IPS-20b (cell line): ENCODE results near the gene DHRS9.

ENCODE experiments used
- H3K27ac ChIP-seq: one replicate; pipeline ENCODE4 v1.5.1; 2013; ENCODE audit warnings: low read length
- H3K27me3 ChIP-seq: 2 replicates; pipeline ENCODE4 v1.6.1; 2013; ENCODE audit warnings: mild to moderate bottlenecking, low read length, inconsistent platforms; ENCODE audit not compliant: insufficient read depth
- H3K36me3 ChIP-seq: 2 replicates; pipeline ENCODE4 v1.6.1; 2013; ENCODE audit warnings: low read depth, mild to moderate bottlenecking, inconsistent platforms, low read length, moderate library complexity; ENCODE audit not compliant: insufficient read depth
- H3K4me1 ChIP-seq: 2 replicates; pipeline ENCODE4 v1.6.1; 2013; ENCODE audit warnings: mild to moderate bottlenecking, control low read depth, inconsistent platforms, low read length, moderate library complexity; ENCODE audit not compliant: insufficient read depth
- H3K4me3 ChIP-seq: 2 replicates; pipeline ENCODE4 v1.5.1; 2013; ENCODE audit warnings: mild to moderate bottlenecking, low read length, inconsistent platforms
- H3K9ac ChIP-seq: 2 replicates; pipeline ENCODE4 v1.6.1; 2013; ENCODE audit warnings: low read depth, mild to moderate bottlenecking, inconsistent platforms, low read length, moderate library complexity
- H3K9me3 ChIP-seq: 2 replicates; pipeline ENCODE4 v1.6.1; 2013; ENCODE audit warnings: mild to moderate bottlenecking, low read depth, low read length, inconsistent platforms; ENCODE audit not compliant: insufficient read depth

DHRS9 gene

DNA sequence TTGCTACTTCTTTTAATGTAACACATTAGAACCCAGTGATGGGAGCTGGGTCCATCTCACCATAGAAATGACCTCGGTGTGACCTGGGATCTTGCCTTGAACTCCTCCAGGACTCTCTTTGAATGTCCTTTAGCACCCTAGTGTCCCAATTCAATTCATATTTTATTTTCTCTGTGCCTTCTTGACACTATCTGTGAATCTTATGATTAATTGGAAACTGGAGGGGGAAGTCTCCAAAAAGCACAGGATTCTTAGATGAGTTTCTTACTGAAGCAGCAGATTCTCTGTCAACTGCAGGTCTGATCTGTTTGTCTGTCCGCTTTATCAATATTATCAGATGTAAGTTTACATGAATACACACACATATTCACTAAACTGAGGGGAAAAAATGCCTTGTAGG lies 470 bp downstream of the DHRS9 start:
- Histone ChIP-seq H3K9ac (no peak overlapping the region), H3K27me3 (no peaks in the 10 kb centered on the region), H3K4me3 (no peak overlapping the region), H3K27ac (no peak overlapping the region), H3K9me3 (no peaks in the 10 kb centered on the region), H3K4me1 (no peaks in the 10 kb centered on the region), H3K36me3 (no peaks in the 10 kb centered on the region)

GRCh38 chr2:169071455-169071854 lies 2.1 kb downstream of the DHRS9 start:
- Histone ChIP-seq H3K27ac (no peak overlapping the region), H3K4me1 (no peaks in the 10 kb centered on the region), H3K36me3 (no peaks in the 10 kb centered on the region), H3K4me3 (no peak overlapping the region), H3K27me3 (no peaks in the 10 kb centered on the region), H3K9me3 (no peaks in the 10 kb centered on the region), H3K9ac (no peak overlapping the region)

- Histone ChIP-seq H3K9ac (no peak overlapping the region), H3K4me3 (no peak overlapping the region), H3K27me3 (no peaks in the 10 kb centered on the region), H3K27ac (no peak overlapping the region), H3K36me3 (no peaks in the 10 kb centered on the region), H3K4me1 (no peaks in the 10 kb centered on the region), H3K9me3 (no peaks in the 10 kb centered on the region)
Measured at GRCh38 chr2:169072163-169072925, 3.0 kb downstream of the DHRS9 start.

DNA sequence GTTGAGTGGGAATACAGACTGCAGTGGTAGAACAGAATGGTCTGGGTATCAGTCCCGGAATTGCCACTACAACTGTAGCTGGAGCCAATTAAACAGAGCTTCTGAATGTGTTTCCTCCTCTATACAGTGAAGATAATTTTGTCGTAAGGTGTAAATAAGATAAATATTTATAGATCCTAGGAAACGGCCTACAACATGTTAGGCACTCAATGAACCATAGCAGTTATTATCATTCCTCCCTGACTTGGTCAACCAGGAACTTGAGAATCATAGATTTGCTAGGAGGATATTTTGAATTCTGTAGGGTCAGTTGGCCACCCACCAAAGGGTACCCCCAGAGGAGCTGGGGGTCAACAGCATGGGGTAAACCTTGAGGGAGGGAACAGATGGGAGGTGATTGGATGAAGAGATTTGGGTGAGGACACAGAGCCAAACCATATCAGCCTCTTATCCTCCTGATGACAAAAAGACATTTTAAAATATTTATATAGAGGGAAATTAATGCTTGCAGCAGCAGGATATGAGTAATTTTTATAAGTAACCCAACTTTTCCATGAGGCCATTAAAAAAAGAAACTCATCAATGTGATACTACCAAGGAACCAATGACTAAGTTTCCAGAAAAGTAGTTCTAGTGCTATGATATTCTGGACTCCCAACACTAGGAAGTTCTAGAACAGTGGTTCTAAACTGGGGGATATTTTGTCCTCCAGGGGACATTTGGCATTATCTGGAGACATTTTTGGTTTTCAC lies 4.0 kb downstream of the DHRS9 start:
- no peaks in the 10 kb centered on the region for H3K27me3 ChIP-seq
- H3K9me3 ChIP-seq: no peaks in the 10 kb centered on the region
- no peaks in the 10 kb centered on the region for H3K36me3 ChIP-seq
- H3K27ac ChIP-seq: no peak overlapping the region
- H3K9ac ChIP-seq: no peak overlapping the region
- no peak overlapping the region for H3K4me3 ChIP-seq
- H3K4me1 ChIP-seq: no peaks in the 10 kb centered on the region

- H3K27ac ChIP-seq: no peak overlapping the region
- no peaks in the 10 kb centered on the region for H3K9me3 ChIP-seq
- H3K36me3 ChIP-seq: no peaks in the 10 kb centered on the region
- no peaks in the 10 kb centered on the region for H3K27me3 ChIP-seq
- H3K9ac ChIP-seq: no peak overlapping the region
- no peaks in the 10 kb centered on the region for H3K4me1 ChIP-seq
- no peak overlapping the region for H3K4me3 ChIP-seq
Measured at GRCh38 chr2:169073963-169074751, 4.8 kb downstream of the DHRS9 start.

DNA sequence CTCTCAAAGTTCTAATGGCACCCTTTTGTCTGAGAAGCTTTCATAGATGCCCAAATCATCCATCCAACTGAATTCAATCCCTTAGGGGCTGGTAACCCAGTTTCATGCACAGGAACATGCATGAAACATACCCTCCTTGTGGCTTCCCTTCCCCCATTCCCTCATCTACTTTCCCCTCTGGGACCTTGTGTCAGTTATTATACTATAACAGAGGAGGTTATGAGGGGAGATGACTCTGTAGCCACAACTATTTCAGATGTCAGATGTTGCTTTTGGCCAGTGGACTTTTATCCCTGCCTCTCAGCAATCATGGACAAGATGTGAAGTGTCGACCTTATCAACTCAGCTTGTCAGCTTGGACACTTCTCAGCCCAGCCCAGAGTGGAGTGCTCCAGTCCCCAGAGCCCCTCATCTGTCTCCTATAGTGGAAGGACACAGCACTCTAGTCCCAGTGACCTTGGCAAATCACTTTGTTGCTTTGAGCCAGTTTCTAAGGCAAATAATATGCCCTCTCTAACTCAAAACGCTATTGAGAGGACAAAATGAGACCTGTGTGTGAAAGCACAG lies 8.4 kb downstream of the DHRS9 start:
- H3K27ac ChIP-seq: no peak overlapping the region

GRCh38 chr2:169080250-169081069 lies 11.1 kb downstream of the DHRS9 start:
- Histone ChIP-seq H3K4me3 (no peak overlapping the region), H3K27me3 (no peaks in the 10 kb centered on the region), H3K4me1 (no peaks in the 10 kb centered on the region), H3K9me3 (no peaks in the 10 kb centered on the region), H3K9ac (no peak overlapping the region), H3K27ac (no peak overlapping the region), H3K36me3 (no peaks in the 10 kb centered on the region)

More for the DNA sequence above, 8.4 kb downstream of the DHRS9 start:
- H3K36me3 ChIP-seq: no peaks in the 10 kb centered on the region
- H3K9me3 ChIP-seq: no peaks in the 10 kb centered on the region
- H3K4me1 ChIP-seq: no peaks in the 10 kb centered on the region
- no peaks in the 10 kb centered on the region for H3K27me3 ChIP-seq
- no peak overlapping the region for H3K4me3 ChIP-seq
- H3K9ac ChIP-seq: no peak overlapping the region

GRCh38 chr2:169081551-169081950 lies 12.2 kb downstream of the DHRS9 start:
- no peak overlapping the region for H3K4me3 ChIP-seq
- no peak overlapping the region for H3K27ac ChIP-seq
- H3K4me1 ChIP-seq: no peaks in the 10 kb centered on the region
- H3K27me3 ChIP-seq: no peaks in the 10 kb centered on the region
- no peaks in the 10 kb centered on the region for H3K9me3 ChIP-seq
- H3K9ac ChIP-seq: no peak overlapping the region
- no peaks in the 10 kb centered on the region for H3K36me3 ChIP-seq

DNA sequence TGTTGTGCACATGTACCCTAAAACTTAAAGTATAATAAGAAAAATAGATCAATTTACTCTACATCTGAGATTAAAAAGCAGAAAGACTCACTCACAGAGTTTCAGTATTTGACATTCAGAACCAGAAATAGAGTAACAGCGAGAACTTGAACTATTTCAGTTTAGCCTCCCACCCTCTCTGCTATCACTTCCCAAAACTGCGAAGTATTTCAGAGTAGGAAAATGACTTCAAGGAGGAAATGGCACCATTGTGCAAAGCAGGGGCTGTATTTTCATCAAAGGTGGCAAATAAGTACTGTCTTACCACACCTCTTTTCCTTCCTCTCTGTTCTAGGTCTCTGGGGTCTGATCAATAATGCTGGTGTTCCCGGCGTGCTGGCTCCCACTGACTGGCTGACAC lies 13.6 kb downstream of the DHRS9 start:
- Histone ChIP-seq H3K27me3 (no peaks in the 10 kb centered on the region), H3K27ac (no peak overlapping the region), H3K9ac (no peak overlapping the region), H3K4me1 (no peaks in the 10 kb centered on the region), H3K36me3 (no peaks in the 10 kb centered on the region), H3K4me3 (no peak overlapping the region), H3K9me3 (no peaks in the 10 kb centered on the region)

DNA sequence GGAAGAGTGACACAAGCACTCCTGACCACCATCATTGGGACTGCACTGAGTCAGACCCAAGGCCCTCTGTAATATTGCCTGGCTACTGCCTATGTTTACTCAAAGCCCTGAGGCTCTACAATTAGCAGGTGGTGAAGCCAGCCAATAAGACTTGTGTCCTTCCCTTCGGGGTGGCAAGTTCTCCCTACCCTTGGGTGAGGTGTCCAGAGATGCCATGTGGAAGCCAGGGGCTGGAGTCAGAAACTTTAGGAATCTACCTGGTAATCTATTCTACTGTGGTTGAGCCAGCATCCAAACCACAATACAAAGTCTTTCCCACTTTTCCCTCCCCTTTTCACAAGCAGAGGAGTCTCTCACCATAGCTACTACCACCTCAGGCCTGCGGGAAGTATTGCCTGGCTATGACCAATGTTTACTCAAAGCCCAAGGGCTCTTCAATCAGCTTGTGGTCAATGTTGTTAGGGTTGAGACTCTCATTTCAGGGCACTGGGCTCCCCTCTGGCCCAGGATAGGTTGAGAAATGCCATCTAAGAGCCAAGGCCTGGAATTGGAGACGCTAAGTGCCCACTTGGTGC lies 17.6 kb downstream of the DHRS9 start:
- no peaks in the 10 kb centered on the region for H3K36me3 ChIP-seq
- no peaks in the 10 kb centered on the region for H3K9me3 ChIP-seq
- no peak overlapping the region for H3K27ac ChIP-seq
- no peaks in the 10 kb centered on the region for H3K27me3 ChIP-seq
- H3K4me3 ChIP-seq: no peak overlapping the region
- H3K4me1 ChIP-seq: no peaks in the 10 kb centered on the region
- H3K9ac ChIP-seq: no peak overlapping the region
